ENCODE results near the gene XYLT1.

XYLT1 gene

GRCh38 chr16:17396762-17397498 lies 73.8 kb downstream of the XYLT1 start:
- Mint-ChIP-seq H3K9me3 (no peaks in the 10 kb centered on the region), H3K27ac (peak overlapping the region in 2 of 3 experiments; percentile 33 to 79), H3K36me3 (ENCODE audit: low read depth) (no peaks in the 10 kb centered on the region), H3K27me3 (ENCODE audit: low read depth) (peaks cover 7% of the 10 kb centered on the region), H3K4me3 (peak overlapping the region in 1 of 3 experiments; percentile 15), H3K4me1 (peaks cover 59% of the 10 kb centered on the region)
- TF ChIP-seq, protein P1, sequence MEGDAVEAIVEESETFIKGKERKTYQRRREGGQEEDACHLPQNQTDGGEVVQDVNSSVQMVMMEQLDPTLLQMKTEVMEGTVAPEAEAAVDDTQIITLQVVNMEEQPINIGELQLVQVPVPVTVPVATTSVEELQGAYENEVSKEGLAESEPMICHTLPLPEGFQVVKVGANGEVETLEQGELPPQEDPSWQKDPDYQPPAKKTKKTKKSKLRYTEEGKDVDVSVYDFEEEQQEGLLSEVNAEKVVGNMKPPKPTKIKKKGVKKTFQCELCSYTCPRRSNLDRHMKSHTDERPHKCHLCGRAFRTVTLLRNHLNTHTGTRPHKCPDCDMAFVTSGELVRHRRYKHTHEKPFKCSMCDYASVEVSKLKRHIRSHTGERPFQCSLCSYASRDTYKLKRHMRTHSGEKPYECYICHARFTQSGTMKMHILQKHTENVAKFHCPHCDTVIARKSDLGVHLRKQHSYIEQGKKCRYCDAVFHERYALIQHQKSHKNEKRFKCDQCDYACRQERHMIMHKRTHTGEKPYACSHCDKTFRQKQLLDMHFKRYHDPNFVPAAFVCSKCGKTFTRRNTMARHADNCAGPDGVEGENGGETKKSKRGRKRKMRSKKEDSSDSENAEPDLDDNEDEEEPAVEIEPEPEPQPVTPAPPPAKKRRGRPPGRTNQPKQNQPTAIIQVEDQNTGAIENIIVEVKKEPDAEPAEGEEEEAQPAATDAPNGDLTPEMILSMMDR (IDR thresholded peaks at IDR 0.05; ENCODE audit: unreplicated experiment in 3 of 3): no peak

GRCh38 chr16:17395849-17396480 lies 74.8 kb downstream of the XYLT1 start:
- Mint-ChIP-seq H3K4me3 (no peak overlapping the region), H3K36me3 (ENCODE audit: low read depth) (no peaks in the 10 kb centered on the region), H3K27ac (no peak overlapping the region), H3K4me1 (peaks cover 53% of the 10 kb centered on the region), H3K9me3 (no peaks in the 10 kb centered on the region), H3K27me3 (ENCODE audit: low read depth) (peaks cover 16% of the 10 kb centered on the region)
- TF ChIP-seq, protein P1 (IDR thresholded peaks at IDR 0.05; ENCODE audit: unreplicated experiment in 3 of 3): no peak

DNA sequence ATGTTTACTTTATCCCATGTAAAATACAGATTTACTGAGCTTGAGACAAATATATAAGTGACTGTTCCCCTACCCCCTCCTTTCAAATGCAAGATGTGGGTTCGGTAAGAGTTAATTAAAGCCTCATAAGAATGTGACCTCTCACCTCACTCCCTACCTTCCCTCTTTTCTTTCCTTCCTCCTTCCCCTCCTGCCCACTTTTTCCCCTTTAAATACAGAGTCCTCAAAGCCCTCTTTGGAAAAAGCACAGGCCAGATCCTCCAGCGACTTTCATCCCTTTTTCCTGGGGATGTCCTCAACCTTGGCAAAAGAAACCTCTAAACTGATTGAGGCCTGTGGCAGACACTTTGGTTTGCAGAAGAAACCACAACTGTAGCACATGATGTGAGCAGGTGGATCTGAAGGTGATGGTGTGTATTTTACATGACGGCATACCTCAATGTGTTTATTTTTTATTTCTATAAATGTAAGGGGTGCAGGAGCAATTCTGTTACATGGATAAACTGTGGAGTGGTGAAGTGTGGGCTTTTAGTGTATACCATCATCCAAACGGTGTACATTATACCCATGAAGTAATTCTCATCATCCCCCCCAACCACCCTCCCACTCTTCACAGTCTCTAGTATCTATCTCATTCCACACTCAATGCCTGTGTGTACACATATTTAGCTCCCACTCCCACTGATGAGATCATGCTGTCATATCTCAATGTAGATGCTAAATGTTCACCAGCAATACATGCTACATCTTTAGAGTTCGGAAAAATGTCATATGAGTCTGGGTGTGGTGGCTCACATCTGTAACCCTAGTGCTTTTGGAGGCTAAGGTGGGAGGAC lies 77.7 kb downstream of the XYLT1 start:
- Mint-ChIP-seq H3K4me1 (peaks cover 34% of the 10 kb centered on the region), H3K27me3 (ENCODE audit: low read depth) (peaks cover 22% of the 10 kb centered on the region), H3K27ac (peak overlapping the region in 1 of 3 experiments; percentile 29), H3K4me3 (no peak overlapping the region), H3K9me3 (no peaks in the 10 kb centered on the region), H3K36me3 (ENCODE audit: low read depth) (no peaks in the 10 kb centered on the region)
- TF ChIP-seq, protein P1 (IDR thresholded peaks at IDR 0.05; ENCODE audit: unreplicated experiment in 3 of 3): no peak

- no peaks in the 10 kb centered on the region for H3K9me3 Mint-ChIP-seq
- H3K4me1 Mint-ChIP-seq: peaks cover 28% of the 10 kb centered on the region
- no peaks in the 10 kb centered on the region for H3K36me3 Mint-ChIP-seq (ENCODE audit: low read depth)
- no peak overlapping the region for H3K4me3 Mint-ChIP-seq
- TF ChIP-seq, protein P1 (IDR thresholded peaks at IDR 0.05; ENCODE audit: unreplicated experiment in 3 of 3): no peak
- peak overlapping the region in 1 of 3 experiments; percentile 29 for H3K27ac Mint-ChIP-seq
- H3K27me3 Mint-ChIP-seq (ENCODE audit: low read depth): peaks cover 29% of the 10 kb centered on the region
Observed at GRCh38 chr16:17392127-17392856, 78.5 kb downstream of the XYLT1 start.

- Mint-ChIP-seq H3K9me3 (no peaks in the 10 kb centered on the region), H3K4me3 (no peak overlapping the region), H3K4me1 (peaks cover 22% of the 10 kb centered on the region), H3K27ac (no peak overlapping the region), H3K27me3 (ENCODE audit: low read depth) (peaks cover 30% of the 10 kb centered on the region), H3K36me3 (ENCODE audit: low read depth) (no peaks in the 10 kb centered on the region)
- TF ChIP-seq, protein P1 (IDR thresholded peaks at IDR 0.05; ENCODE audit: unreplicated experiment in 3 of 3): no peak
Observed at GRCh38 chr16:17391715-17392114, 79.0 kb downstream of the XYLT1 start.

Measured in nephron (organoid).